ENCODE results near the gene PLXNA4.

Gene PLXNA4

DNA sequence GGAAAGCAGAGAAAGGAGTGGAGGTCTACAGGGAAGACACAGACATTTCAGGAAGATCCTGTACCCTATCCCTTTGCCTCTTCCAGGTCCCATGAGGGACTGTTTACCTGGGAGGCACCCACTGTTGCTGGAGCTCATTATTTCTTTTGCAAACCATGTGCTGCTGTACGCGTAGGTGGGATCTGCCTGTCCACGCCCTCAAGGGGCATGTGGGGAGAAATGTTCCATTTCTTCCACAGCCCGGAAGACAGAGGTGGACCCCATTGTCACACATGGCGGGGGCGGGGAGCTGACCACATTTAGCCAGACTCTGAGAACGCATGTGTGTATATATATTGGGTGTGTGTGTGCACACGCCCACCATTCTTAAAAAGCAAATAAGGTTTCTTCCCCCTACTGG is 2.0 kb downstream of the PLXNA4 start:
- no peak for TF ChIP-seq TAF1 (IDR thresholded peaks at IDR 0.05; ENCODE audit: borderline replicate concordance, low read depth, low read length)
- no peak for TF ChIP-seq POLR2A (IDR thresholded peaks at IDR 0.05; ENCODE audit: low read depth, low read length)
- no peak for TF ChIP-seq POLR2AphosphoS5 (IDR thresholded peaks at IDR 0.05; ENCODE audit: low read depth, low read length)
- DNase-seq (ENCODE audit: insufficient read length) (no peak), FAIRE-seq (no peak)

DNA sequence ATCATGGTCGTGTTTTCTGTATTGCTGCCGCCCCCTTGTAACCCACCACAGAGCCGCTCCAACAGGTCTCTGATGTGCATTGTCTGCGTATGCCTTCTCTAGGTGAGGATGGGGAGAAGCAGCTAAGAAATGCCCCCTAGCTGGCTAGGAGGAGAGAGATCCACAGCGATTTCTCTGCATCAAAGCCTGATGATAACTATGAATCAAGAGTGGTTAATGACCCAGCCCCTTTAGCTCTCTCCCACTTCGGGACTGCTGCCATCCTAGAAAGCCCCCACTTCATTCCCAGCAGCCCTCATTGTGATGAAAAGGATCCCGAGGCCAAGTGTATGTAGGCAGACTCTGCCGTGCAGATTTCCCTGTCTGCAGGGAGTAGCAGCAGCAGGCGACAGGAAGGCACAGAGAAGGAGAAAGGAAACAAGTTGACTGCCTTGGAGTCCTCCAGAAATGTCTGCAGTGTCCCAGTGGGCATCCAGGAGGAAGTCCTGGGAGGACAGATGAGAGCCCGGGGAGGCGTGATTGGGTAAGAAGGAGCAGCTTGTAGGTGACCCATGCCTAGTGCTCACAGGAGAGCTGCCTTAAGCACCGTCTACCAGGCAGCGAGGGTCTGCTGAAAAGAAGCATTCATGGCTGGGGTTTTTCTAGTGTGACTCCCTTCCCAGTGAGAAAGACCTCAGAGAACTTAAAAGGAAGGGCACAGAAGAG is 2.9 kb downstream of the PLXNA4 start:
- no peak for FAIRE-seq
- TF ChIP-seq POLR2A (IDR thresholded peaks at IDR 0.05; ENCODE audit: low read depth, low read length) = no peak
- TF ChIP-seq POLR2AphosphoS5 (IDR thresholded peaks at IDR 0.05; ENCODE audit: low read depth, low read length) = no peak
- TF ChIP-seq TAF1 (IDR thresholded peaks at IDR 0.05; ENCODE audit: borderline replicate concordance, low read depth, low read length) = no peak
- DNase-seq (ENCODE audit: insufficient read length) = no peak

DNA sequence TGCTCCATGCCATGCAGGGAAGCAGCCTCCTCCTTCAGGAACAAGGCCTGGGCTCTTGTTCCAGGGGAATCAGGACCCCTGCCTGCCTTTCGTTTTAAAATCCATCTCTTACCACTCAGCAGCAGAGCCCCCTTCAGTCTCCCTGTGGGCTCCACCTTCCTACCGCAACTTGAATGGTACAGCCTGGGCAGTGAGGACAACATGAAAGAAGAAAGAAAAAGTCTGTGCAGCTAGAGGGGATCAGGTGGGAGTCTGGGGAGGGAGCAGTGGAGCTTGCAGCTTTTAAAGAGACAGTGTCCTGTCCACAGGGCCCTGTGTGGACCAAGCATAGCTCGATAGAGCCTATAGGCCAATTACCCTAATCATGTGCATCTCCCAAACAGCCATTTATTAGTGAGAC is 3.7 kb downstream of the PLXNA4 start:
- TF ChIP-seq POLR2AphosphoS5 (IDR thresholded peaks at IDR 0.05; ENCODE audit: low read depth, low read length) = no peak
- no peak for TF ChIP-seq POLR2A (IDR thresholded peaks at IDR 0.05; ENCODE audit: low read depth, low read length)
- no peak for TF ChIP-seq TAF1 (IDR thresholded peaks at IDR 0.05; ENCODE audit: borderline replicate concordance, low read depth, low read length)
- no peak for FAIRE-seq
- DNase-seq (ENCODE audit: insufficient read length) = no peak

DNA sequence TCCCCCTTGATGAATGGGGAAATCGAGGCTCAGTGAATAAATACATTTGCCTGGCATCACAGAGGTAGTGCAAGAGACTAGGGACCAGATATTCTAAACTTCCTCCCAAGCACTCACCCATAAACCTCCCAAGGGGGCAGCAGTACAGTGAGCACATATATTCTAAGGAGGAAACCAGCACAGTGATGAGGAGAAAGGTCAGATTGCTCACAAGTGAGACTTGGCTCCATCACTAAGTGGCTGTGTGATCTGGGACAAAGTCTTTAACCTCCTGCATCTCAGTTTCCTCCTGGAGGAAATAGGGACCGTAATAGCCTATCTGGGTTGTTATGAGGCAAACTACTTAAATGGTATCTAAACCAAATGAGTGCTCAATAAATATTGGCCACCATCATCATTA is 4.3 kb downstream of the PLXNA4 start:
- FAIRE-seq (no peak), DNase-seq (ENCODE audit: insufficient read length) (no peak)
- no peak for TF ChIP-seq POLR2AphosphoS5 (IDR thresholded peaks at IDR 0.05; ENCODE audit: low read depth, low read length)
- no peak for TF ChIP-seq TAF1 (IDR thresholded peaks at IDR 0.05; ENCODE audit: borderline replicate concordance, low read depth, low read length)

DNA sequence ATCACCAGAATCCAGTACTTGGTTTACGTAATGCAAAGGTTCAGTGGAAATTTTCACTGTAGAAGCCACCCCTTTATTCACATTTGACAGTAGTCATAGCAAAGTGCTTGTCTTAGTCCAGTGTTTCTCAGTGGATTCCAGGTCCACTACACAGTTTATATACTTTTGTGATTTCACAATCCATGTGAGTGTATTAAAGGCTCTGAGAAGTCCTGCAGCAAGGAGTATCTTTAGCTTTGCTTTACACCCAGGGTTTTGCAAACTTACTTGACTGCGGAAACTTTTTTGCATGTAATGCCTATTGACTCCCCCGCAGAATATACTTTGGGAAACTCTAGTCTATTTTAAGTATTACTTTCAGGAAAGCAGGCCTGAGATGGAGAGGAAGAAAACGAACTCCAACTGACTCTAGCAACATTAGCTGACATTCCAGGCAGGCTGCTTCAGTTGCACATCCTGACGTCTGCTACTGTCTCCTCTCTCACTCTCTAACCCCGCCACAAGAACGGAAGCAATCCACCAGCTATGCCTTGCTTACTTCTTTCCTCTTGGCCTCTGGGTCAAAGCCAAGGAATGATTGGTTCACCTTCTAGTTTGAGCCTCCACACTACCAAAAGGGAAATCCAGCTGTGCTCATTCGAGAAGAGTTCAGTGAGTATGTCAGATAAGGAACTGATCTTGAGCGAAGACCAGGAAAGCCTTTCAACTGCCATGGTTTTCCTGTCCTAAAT is 6.2 kb downstream of the PLXNA4 start:
- TF ChIP-seq POLR2AphosphoS5 (IDR thresholded peaks at IDR 0.05; ENCODE audit: low read depth, low read length) = no peak
- TF ChIP-seq POLR2A (IDR thresholded peaks at IDR 0.05; ENCODE audit: low read depth, low read length) = no peak
- TF ChIP-seq TAF1 (IDR thresholded peaks at IDR 0.05; ENCODE audit: borderline replicate concordance, low read depth, low read length) = no peak
- DNase-seq (ENCODE audit: insufficient read length) (no peak), FAIRE-seq (no peak)

DNA sequence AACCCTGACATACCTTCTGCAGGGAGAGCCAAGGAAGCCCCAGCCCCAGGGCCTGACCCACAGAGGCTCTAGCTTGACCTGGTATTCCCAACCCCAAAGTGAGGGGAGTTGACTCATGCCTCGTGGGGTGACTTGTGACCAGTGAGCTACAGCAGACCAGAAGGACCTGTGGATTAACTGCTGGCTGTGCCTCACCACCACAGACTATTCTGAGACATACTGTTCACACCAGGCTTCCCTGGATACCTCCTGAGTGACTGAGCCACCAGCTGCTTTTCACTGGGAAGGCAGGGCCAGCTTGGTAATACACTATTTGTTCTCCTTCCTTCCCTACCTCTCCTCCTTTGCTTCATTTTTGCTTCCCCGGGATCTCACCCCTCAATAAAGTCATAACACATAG is 7.3 kb downstream of the PLXNA4 start:
- no peak for DNase-seq (ENCODE audit: insufficient read length)
- FAIRE-seq = no peak

DNA sequence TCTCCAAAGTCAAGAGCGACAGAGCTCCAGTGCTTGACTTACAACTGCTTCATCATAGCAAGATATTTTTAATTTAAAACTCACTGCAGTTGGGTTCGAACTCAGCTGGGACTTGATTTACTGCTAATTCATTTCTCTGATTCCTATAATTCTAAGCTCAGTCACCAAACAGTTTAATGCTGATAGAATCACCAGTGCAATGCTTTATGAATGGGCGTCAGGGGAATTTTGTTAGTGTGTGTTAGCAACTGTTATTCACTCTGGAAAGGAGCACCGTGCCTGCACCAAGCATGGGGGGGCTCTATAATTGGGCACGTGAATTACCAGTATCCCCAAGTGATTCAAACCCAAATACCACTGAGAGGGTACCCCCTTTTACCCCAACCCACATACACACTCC is 10.4 kb downstream of the PLXNA4 start:
- TF ChIP-seq POLR2AphosphoS5 (IDR thresholded peaks at IDR 0.05; ENCODE audit: low read depth, low read length) (no peak), POLR2A (IDR thresholded peaks at IDR 0.05; ENCODE audit: low read depth, low read length) (no peak), TAF1 (IDR thresholded peaks at IDR 0.05; ENCODE audit: borderline replicate concordance, low read depth, low read length) (no peak)
- DNase-seq (ENCODE audit: insufficient read length) = no peak
- no peak for FAIRE-seq

More for the DNA sequence above, 7.3 kb downstream of the PLXNA4 start:
- TF ChIP-seq POLR2A (IDR thresholded peaks at IDR 0.05; ENCODE audit: low read depth, low read length) (no peak), POLR2AphosphoS5 (IDR thresholded peaks at IDR 0.05; ENCODE audit: low read depth, low read length) (no peak), TAF1 (IDR thresholded peaks at IDR 0.05; ENCODE audit: borderline replicate concordance, low read depth, low read length) (no peak)

DNA sequence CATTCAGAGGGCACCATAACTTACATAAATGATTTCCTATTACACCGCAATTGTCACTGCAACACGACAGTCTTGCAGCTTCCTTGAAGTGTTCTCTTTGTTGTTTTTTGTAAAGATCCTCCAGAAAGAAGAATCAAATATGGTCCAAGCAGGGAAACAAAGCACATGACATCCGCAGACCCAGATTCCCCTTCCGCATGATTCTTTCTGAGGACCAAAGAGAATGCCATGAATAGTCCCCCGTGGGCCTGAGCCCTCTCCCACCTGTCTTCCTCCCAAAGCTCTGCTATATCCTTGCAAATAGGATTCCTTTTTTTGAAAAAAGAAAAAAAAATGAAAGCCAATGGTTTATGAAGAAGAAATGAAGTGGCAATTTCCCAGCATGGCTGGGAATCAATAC is 10.8 kb downstream of the PLXNA4 start:
- no peak for FAIRE-seq

DNA sequence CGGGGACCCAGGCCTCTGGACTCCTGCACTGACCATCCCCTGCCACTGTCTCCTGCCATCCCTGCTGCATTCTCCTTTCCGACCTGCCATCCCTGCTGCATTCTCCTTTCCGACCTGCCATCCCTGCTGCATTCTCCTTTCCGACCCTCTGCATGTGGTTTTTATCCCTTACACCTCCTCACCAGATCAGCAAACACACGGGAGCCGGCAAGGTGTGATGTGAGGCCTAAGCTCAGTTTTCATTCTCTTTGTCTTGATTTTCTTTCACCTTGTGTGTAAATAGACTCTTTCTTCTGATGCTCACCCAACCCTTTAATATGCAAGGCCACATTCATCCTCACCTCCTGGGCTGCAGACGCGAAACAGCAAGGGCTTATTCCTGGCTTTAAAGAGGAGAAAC is 11.4 kb downstream of the PLXNA4 start:
- FAIRE-seq = no peak
- TF ChIP-seq POLR2A (IDR thresholded peaks at IDR 0.05; ENCODE audit: low read depth, low read length) = no peak
- TF ChIP-seq TAF1 (IDR thresholded peaks at IDR 0.05; ENCODE audit: borderline replicate concordance, low read depth, low read length) = no peak
- no peak for TF ChIP-seq POLR2AphosphoS5 (IDR thresholded peaks at IDR 0.05; ENCODE audit: low read depth, low read length)
- DNase-seq (ENCODE audit: insufficient read length) = no peak

More for the DNA sequence above, 10.8 kb downstream of the PLXNA4 start:
- TF ChIP-seq POLR2AphosphoS5 (IDR thresholded peaks at IDR 0.05; ENCODE audit: low read depth, low read length) = no peak
- no peak for TF ChIP-seq TAF1 (IDR thresholded peaks at IDR 0.05; ENCODE audit: borderline replicate concordance, low read depth, low read length)
- TF ChIP-seq POLR2A (IDR thresholded peaks at IDR 0.05; ENCODE audit: low read depth, low read length) = no peak
- no peak for DNase-seq (ENCODE audit: insufficient read length)

DNA sequence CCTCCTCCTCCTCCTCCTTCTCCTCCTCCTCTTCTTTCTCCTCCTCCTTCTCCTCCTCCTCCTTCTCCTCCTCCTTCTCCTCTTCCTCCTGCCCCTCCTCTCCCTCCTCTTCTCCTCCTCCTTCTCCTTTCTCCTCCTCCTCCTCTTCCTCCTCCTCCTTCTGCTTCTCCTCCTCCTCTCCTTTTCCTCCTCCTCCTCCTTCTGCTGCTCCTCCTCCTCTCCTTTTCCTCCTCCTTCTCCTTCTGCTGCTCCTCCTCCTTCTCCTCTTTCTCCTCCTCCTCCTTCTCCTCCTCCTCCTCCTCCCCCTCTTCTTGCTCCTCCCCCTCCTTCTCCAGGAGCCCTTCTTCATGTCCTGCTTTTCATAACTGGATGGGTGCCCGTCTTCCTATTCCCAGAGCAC is 12.2 kb downstream of the PLXNA4 start:
- no peak for DNase-seq (ENCODE audit: insufficient read length)
- FAIRE-seq = no peak
- TF ChIP-seq POLR2A (IDR thresholded peaks at IDR 0.05; ENCODE audit: low read depth, low read length) = no peak
- TF ChIP-seq TAF1 (IDR thresholded peaks at IDR 0.05; ENCODE audit: borderline replicate concordance, low read depth, low read length) = no peak
- TF ChIP-seq POLR2AphosphoS5 (IDR thresholded peaks at IDR 0.05; ENCODE audit: low read depth, low read length) = no peak

DNA sequence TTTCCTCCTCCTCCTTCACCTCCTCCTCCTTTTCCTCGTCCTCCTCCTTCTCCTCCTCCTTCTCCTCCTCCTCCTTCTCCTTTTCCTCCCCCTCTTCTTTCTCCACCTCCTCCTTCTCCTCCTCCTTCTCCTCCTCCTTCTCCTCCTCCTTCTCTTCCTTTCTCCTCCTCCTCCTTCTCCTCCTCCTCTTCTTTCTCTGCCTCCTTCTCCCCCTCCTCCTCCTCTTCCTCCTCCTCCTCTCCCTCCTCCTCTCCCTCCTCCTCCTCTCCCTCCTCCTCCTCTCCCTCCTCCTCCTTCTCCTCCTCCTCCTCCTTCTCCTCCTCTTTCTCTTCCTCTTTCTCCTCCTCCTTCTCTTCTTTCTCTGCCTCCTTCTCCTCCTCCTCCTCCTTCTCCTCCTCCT is 13.6 kb downstream of the PLXNA4 start:
- FAIRE-seq = no peak
- TF ChIP-seq TAF1 (IDR thresholded peaks at IDR 0.05; ENCODE audit: borderline replicate concordance, low read depth, low read length) (no peak), POLR2AphosphoS5 (IDR thresholded peaks at IDR 0.05; ENCODE audit: low read depth, low read length) (no peak), POLR2A (IDR thresholded peaks at IDR 0.05; ENCODE audit: low read depth, low read length) (no peak)
- DNase-seq (ENCODE audit: insufficient read length) = no peak

DNA sequence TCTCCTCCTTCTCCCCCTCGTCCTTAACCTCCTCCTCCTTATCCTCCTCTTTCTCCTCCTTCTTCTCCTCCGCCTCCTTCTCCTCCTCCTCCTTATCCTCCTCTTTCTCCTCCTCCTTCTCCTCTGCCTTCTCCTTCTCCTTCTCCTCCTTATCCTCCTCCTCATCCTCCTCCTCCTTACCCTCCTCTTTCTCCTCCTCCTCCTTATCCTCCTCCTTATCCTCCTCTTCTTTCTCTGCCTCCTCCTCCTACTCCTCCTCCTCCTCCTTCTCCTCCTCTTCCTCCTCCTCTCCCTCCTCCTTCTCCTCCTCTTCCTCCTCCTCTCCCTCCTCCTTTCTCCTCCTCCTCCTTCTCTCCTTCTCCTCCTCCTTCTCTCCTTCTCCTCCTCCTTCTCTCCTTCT is 14.5 kb downstream of the PLXNA4 start:
- TF ChIP-seq POLR2A (IDR thresholded peaks at IDR 0.05; ENCODE audit: low read depth, low read length) (no peak), POLR2AphosphoS5 (IDR thresholded peaks at IDR 0.05; ENCODE audit: low read depth, low read length) (no peak), TAF1 (IDR thresholded peaks at IDR 0.05; ENCODE audit: borderline replicate concordance, low read depth, low read length) (no peak)
- DNase-seq (ENCODE audit: insufficient read length) (no peak), FAIRE-seq (no peak)

All from GM12892 (cell line).